GM10248 (cell line): ENCODE measurements around the gene COX6A2.
A peak's percentile ranks its signal among the peaks of the same experiment; 100 is the strongest.

Experiments used
- CTCF ChIA-PET: fragments of 300-600 bp; sonication (Branson Sonifier 250); formaldehyde crosslinking; extraction: SDS; loops from one replicate; lab custom pipeline; 2021; ENCODE audit warnings: antibody characterized with exemption; lab: Yijun Ruan, JAX
- POLR2A ChIA-PET: fragments of 350-650 bp; sonication (Branson Sonifier 250); formaldehyde crosslinking; extraction: SDS; loops from one replicate; lab custom pipeline; 2020; ENCODE audit warnings: antibody characterized with exemption; lab: Yijun Ruan, JAX
- DNase-seq: peaks from one replicate; pipeline ENCODE4 v3.0.0; 2012; ENCODE audit errors: extremely low spot score
- CTCF ChIP-seq: IDR thresholded peaks from 2 replicates; pipeline ENCODE4 v1.5.1; 2012; ENCODE audit warnings: mild to moderate bottlenecking, low read depth; ENCODE audit errors: extremely low read depth, missing control alignments, control extremely low read depth

COX6A2 gene

GRCh38 chr16:31429796-31430195, 1.6 kb upstream of the COX6A2 start:
- ChIA-PET POLR2A (no interaction called here), CTCF (interaction anchor here (1.2 to 8.1 kb wide), 5 partner anchors 10 to 288 kb away, joined by 3 to 44 read pairs (median 5); partner anchors contain the start of gene ZNF843)
- DNase-seq, result no peak
- TF ChIP-seq CTCF, result no peak

- ChIA-PET POLR2A (no interaction called here), CTCF (interaction anchor here (0.9 to 8.1 kb wide), 5 partner anchors 9 to 287 kb away, joined by 3 to 44 read pairs (median 5); partner anchors contain the start of gene ZNF843)
- no peak for TF ChIP-seq CTCF
- no peak for DNase-seq
Measured at GRCh38 chr16:31429314-31429713, 1.2 kb upstream of the COX6A2 start.

- TF ChIP-seq CTCF, result no peak
- ChIA-PET CTCF (interaction anchor here (0.8 to 8.1 kb wide), 4 partner anchors 9 to 287 kb away, joined by 3 to 44 read pairs (median 3); partner anchors contain the start of gene ZNF843), POLR2A (interaction anchor here (1.2 kb wide), 1 partner anchor 249 kb away, joined by 16 read pairs; the partner anchor contains the start of gene FUS)
- DNase-seq, result no peak
Measured at GRCh38 chr16:31428638-31429247, 583 bp upstream of the COX6A2 start.

GRCh38 chr16:31427441-31428278, 500 bp downstream of the COX6A2 start:
- ChIA-PET CTCF (interaction anchor here (1.5 to 8.1 kb wide), 2 partner anchors 16 to 45 kb away, joined by 4 to 44 read pairs; partner anchors contain the start of gene ZNF843), POLR2A (interaction anchor here (1.2 kb wide), 1 partner anchor 248 kb away, joined by 16 read pairs; the partner anchor contains the start of gene FUS)
- no peak for TF ChIP-seq CTCF
- peak; percentile 61 for DNase-seq

- DNase-seq, result no peak
- CTCF ChIA-PET, result interaction anchor here (1.7 kb wide), 1 partner anchor 17 kb away, joined by 3 read pairs; no protein-coding TSS in a partner anchor
- no peak for TF ChIP-seq CTCF
- POLR2A ChIA-PET, result no interaction called here
Measured at GRCh38 chr16:31423801-31424200, 4.4 kb downstream of the COX6A2 start.

GRCh38 chr16:31423241-31423640, 4.9 kb downstream of the COX6A2 start:
- POLR2A ChIA-PET, result no interaction called here

More at GRCh38 chr16:31423241-31423640, 4.9 kb downstream of the COX6A2 start:
- CTCF ChIA-PET, result interaction anchor here (1.7 kb wide), 1 partner anchor 17 kb away, joined by 3 read pairs; no protein-coding TSS in a partner anchor
- DNase-seq, result no peak
- TF ChIP-seq CTCF, result no peak
